ENCODE data around the gene CACNA1B. TPM values are rescaled to one million over a fixed set of nuclear protein-coding genes. Genes with fewer than 3 reads are reported as not detected.
"Not testable (repeated sequence)": the region's sequence is repeated elsewhere in the genome, so short reads cannot be mapped to it uniquely, and the experiment has no call there.

Gene CACNA1B
- total RNA-seq, 1 donor from 2014 or later = 0.07 TPM

DNA sequence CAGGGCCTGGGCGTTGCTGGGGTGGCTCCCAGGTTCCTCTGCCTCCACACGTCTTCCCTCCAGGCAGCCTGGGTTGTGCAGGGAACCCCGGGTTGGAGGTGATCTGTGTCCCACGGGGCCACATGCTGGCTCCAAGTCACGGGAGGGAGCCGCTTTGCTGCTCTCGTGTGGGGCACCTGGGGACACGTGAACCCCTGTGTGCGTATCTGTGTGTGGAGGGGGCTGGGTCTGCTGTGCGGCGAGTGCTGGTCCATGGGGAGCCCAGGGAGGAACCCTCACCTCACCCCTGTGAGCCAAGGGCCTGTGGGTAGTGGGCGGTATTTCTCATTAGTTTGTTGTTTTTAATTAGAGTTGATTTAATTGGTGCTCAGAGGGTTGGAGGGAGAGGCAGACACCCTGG is 7.5 kb downstream of the CACNA1B start:
- DNase-seq (ENCODE audit: low read depth, low spot score) = not testable (repeated sequence)

DNA sequence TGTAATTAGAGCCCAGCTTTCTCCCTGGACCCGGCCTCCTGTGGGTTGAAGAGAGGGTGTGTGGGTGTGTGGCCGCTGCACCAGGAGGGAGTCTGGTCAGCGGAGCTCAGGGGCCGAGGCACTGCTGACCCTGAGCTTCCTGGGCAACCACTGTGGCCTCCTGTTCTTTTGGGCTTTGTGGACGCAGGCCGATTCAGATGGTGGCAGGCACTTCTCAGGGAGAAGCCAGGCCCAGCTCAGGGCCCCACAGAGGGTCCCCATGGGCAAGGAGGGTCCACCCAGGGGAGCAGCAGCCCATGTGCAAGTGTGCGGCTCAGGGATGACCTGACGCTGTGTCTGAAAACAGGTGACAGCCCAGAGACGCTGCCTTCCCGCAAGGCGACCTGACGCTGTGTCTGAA is 11.0 kb downstream of the CACNA1B start:
- not testable (repeated sequence) for DNase-seq (ENCODE audit: low read depth, low spot score)

DNA sequence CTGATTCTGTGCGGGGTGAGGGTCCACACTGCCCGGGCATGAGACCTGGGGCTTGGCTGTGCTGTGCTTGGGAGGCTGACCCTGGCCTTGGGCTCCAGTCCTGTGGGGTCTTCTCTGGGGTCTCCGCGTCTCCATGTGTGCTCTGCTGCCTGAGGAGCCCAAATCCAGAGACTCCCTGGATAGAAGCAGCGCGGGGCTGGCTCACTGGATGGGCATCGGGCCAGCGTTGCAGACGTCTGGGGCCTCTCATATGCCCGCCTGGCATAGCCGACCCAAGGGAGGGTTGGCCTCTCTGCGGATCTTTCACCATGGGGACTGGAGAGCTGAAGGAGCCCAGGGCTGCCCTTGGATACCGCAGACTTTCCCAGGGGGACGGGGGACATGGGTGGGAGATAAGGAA is 12.4 kb downstream of the CACNA1B start:
- DNase-seq (ENCODE audit: low read depth, low spot score) = not testable (repeated sequence)

DNA sequence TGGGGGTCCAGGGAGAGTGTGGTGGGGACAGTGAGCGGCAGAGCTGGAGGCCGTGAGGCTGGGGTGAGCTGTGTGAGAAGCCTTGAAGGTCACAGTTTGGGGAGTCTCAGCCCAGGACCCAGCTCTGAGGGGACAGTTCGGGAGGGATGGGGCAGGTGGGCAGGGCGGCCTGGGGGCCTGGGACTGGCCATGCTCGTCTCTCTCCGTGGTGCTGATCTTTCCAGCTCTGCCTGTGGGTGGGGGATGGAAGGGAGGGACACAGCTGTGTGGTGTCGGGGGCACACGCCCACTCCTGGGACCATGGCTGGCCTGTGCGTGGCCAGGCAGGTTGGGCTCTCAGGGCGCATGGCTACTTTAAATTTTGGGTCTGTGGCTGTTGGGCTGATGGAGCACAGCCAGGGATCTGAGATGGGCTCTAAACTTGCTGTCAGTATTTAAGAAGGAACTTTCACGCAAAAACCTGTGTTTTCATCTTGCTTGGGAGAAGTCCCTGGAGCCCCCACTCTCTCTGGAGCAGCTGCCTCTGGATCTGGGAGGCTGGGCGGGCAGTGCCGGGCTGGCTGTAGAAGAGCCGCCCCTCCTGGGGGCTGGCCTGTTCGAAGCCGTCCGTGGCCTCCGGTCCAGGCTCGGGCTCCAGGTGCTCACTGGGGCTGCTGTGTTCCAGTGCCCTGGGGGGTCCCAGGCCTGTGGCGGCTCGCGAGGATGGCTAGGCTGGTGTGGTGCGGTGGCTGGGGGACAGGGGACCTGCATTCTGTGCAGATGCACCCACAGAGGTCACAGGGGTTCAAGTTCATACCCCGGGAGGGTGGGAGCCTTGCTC is 13.4 kb downstream of the CACNA1B start:
- not testable (repeated sequence) for DNase-seq (ENCODE audit: low read depth, low spot score)

DNA sequence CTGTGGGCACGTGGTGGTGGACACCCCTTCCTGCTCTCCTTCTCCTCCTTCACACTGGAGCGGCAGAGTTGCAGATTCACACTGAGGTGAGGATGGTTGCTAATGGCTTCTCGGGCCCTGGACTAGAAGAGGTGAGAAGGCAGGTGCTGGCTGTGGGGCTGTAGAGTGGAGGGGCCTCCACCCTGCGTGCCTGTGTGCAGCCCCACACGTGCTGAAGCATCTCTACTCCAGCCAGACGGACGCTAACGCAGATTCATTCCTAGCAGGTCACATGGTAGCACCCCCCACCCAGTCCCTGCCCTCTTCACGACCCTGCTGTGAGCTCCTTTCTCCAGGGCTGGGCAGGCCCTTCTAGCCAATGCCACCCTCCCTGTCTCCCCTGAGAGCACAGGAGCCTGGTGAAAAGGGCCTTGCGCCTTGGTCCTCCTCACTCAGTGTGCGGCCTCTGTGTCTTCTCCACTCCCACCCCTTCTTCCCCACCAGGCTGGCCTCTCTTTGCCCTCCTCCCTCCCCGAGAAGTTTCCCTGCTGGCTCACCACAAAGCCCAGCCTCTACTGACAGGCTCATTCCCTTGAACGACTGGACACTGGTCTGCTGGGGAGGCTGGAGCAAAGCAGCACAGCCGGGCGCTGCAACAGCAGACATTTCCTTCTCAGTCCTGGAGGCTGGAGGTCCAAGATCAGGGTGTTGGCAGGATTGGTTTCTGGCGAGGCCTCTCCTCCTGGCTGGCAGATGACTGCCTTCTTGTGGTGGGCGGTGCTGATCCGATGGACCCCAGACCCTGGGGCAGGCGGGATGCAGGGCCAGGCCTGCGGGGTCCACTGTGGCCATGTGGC is 14.2 kb downstream of the CACNA1B start:
- DNase-seq (ENCODE audit: low read depth, low spot score) = no peak

DNA sequence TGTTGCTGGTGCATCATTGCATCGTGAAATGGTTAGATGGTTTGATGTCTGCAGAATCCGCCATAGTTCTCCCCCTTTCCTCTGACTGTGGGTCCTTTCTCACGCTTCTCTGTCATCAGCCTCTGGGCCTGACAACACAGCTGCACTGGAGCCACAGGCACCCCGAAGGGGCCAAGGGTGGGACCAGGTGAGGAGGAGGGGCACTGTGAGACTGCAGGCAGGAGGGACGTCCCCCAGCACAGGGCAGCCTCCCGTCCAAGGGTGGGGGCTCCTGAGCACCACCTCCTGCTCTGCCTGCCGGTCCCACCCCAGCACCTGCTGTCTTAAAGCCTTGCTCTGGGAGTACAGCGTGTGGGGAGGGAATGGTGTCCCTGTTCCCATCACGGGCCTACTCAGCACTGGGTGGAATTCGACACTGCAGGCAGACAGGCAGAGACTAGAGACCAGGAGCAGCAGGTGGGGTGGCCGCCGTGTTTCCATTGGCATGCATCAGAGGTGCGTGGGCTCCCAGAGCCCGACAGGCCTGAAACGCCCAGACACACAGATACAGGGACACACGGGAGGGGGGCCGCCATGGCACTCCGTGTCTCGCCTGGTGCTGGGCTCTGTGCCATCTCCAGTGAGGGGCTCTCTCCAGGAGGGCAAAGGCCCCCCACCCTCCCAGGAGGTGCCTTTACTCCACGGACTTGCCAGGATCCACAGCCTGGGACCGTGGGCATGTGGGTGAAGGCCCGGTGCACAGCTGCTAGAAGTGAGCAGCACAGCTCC is 15.0 kb downstream of the CACNA1B start:
- no peak for DNase-seq (ENCODE audit: low read depth, low spot score)

DNA sequence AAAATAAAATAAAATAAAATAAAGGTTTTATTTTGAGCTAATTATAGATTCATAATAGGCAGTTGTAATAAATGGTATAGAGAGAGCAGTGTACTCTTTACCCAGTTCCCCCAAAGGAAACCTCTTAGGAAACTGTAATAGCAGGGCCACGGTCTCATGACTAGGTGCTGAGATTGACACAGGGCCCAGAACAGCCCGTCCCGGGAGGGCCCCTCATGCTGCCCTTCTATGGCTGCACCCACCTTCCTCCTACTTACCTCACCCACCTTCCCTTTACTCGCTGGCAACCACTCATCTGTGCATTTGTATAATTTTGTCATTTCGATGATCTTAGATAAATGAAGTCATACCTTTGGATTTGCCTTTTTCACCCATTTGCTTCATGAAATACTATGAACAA is 16.1 kb downstream of the CACNA1B start:
- no peak for DNase-seq (ENCODE audit: low read depth, low spot score)

DNA sequence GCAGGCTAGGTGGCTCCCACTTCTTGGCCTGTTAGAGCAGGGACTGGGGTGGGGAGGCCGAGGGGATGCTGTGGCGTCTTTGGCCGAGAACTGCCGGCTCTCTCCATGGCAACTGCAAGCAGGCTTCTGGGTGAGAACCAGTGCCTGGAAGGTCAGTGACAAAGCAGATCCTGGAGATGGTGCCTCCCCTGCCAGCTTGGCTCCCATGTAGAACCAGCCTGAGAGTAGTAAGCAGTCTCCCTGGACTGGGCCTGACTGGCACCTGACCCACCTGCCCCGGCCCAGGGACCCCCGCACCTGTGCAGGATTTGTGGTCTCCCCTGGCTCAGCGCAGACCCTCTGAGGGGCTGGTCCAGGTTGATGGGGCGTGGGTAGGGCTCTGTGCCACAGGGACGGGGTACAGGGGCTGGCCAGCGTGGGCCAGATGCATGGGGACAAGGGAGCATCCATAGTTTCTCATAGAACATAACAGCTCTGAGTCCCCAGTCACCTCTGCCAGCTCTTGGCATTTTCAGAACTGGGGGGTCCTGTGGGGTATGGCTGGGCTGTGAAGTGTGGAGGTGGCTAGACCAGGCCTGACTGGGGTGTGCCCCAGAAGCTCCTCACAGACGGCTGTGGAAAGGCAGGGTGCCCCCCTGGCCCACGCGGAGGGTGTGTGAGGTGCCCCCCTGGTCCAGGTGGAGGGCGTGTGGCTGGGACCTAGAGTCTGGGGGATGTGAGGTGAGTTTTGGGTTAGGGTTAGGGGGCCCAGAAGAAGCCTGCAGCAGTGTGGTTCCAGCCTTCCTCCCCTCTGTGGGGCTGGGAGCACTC is 22.2 kb downstream of the CACNA1B start:
- DNase-seq (ENCODE audit: low read depth, low spot score) = no peak

DNA sequence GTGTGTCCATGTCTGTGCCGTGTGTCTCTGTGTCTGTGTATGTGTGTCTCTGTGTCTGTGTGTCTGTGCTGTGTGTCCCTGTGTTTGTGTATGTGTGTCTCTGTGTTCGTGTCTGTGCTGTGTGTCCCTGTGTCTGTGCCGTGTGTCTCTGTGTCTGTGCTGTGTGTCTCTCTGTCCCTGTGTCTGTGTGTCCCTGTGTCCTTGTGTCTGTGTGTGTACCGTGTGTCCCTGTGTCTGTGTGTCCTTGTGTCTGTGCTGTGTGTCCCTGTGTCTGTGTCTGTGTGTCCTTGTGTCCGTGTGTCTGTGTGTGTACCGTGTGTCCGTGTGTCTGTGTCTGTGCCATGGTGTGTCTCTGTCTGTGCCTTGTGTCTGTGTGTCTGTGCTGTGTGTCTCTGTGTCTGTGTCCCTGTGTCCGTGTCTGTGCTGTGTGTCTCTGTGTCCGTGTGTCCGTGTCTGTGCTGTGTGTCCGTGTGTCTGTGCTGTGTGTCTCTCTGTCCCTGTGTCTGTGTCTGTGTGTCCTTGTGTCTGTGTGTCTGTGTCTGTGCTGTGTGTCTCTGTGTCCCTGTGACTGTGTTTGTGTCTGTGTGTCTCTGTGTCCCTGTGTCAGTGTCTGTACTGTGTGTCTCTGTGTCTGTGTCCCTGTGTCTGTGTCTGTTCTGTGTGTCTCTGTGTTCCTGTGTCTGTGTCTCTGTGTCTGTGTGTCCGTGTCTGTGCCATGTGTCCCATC is 23.2 kb downstream of the CACNA1B start:
- no peak for DNase-seq (ENCODE audit: low read depth, low spot score)

DNA sequence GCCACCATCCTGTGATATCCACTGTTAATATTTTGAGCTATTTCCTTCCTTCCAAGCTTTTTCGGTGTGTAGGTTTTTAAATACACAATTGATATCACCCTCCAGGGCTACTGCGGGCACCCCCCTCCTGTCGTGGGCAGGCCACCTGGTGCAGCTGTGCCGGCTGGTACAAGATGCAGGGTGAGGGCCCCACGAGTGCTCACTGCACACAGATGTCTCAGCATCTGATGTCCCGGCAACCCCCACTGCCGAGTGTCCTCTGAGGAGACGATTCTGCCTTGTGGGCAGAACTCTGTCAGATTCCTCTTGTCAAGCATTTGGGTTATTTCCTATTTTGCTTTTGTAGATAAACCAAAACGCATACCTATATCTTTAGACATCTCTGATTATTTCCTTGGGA is 25.1 kb downstream of the CACNA1B start:
- no peak for DNase-seq (ENCODE audit: low read depth, low spot score)

DNA sequence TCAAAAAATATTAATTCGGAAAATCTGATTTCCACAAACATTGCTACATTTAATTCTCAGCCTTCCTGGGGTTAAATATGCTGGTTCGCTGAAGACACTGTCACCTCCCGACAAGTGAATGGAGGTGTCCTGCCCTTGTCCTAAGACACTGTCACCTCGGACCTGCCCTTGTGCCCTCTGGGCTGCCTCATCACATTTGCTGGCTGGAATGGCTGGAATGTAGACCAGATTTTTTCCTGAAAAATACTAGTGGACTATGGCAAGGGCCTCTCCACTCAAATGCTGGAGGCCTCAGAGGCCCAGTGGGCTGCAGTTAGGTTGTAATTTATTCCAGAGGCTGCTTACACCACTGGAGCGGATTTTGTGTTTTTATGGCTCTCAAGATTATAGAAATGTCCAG is 28.2 kb downstream of the CACNA1B start:
- DNase-seq (ENCODE audit: low read depth, low spot score) = no peak

DNA sequence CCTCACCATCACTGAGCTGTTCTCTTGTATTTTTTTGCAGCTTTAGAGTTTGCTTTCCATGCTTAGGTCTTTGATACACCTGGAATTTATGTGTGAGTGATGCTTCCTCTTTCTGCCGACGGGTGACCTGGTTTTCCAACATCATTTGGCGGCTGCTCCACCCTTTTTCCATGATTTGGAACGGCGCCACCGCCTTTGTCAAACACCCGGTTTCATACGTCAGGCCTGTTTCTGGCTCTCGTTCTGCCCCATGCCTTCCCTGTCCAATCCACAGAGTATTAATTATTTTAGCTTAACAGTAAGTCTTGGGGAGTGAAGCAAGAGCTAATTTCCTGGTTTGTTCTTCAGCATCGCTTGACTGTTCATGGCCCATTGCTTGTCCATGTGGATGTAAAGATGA is 30.2 kb downstream of the CACNA1B start:
- DNase-seq (ENCODE audit: low read depth, low spot score) = no peak

DNA sequence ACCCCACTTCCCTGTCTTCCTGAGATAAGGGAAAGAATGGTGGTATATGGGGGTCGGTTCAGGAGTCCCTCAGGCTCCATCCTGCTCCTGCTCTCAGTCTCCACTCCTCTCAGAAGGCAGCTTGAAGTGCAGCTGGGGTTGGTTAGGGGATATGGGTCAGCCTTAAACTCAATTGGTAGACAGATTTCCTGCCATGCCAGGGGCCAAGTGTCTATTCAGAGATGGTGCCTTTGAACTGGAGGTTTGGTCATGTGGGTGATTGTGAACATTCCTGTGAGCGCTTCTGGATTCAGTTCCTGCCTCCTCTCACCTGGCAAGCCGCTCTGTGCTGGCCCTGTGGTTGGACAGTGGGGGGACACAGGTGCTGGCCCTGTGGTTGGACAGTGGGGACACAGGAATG is 35.1 kb downstream of the CACNA1B start:
- DNase-seq (ENCODE audit: low read depth, low spot score) = no peak

DNA sequence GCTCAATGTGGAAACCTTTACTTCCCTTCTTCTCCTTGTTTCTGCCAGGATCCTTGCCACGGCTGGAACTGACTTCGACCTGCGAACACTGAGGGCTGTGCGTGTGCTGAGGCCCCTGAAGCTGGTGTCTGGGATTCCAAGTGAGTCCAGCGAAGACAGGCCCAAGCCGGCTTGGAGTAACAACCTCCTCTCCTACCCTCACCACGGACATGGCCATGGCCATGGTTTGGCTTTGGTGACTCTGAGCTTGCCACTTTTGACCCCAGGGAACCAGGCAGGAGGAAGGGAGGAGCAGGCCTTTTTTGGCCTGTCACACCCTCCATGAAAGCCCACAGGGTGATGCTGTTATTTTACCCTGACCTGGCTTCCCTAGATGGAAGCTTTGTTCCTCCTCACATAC is 35.5 kb downstream of the CACNA1B start:
- no peak for DNase-seq (ENCODE audit: low read depth, low spot score)

DNA sequence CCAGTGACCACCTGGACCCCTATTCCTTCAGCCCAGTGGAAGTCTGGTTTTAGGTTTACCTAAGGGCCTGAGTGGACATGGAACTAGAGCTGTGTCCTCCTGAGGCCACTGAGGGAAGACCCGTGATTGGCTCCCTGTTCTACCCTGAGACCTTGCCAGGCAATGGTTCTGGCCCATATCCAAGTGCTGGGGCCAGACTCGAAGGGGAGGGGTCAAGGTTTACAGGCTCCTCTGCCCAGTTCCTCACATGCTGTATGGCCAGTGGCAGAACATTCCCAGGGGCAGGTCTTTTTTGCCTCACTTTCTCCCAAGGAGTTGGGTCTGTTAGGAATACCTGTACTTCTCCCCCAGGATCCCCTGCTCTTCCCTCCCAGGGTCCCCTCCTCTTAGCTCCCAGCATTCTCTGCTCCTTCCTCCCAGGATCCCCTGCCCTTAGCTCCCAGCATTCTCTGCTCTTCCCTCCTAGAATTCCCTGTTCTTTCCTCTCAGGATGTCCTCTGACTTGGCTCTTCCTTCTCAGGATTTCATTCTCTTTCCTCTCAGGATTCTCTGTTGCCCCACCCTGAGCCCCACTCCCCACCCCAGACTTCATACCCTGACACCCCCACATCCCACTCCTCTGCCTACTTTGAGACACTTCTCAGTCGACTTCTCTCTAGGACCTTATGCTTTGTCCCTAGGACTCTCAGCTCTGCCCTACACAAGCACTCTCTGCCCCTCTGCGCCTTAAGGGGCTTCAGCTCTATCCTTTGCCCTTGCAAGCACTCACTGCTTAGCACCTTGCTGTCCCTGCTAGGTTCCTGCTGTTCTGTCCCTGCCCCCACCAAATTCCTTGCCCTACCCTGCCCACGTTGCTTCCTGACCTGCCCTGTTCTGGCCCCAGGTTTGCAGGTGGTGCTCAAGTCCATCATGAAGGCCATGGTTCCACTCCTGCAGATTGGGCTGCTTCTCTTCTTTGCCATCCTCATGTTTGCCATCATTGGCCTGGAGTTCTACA is 36.5 kb downstream of the CACNA1B start:
- DNase-seq (ENCODE audit: low read depth, low spot score) = no peak

DNA sequence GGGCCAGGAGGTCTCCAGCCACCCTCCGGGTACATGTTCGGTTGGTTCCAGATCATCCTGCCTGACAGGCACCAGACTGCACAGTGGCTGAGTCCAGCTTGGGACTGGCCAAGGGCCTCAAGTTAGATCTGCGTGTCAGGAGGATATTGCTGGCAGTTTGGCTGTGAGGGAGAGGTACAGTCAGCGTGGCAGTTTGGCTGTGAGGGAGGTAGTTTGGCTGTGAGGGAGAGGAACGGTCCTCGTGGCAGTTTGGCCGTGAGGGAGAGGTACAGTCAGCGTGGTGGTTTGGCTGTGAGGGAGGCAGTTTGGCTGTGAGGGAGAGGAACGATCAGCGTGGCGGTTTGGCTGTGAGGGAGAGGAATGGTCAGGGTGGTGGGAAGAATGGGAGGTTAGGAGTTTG is 39.0 kb downstream of the CACNA1B start:
- DNase-seq (ENCODE audit: low read depth, low spot score) = no peak

DNA sequence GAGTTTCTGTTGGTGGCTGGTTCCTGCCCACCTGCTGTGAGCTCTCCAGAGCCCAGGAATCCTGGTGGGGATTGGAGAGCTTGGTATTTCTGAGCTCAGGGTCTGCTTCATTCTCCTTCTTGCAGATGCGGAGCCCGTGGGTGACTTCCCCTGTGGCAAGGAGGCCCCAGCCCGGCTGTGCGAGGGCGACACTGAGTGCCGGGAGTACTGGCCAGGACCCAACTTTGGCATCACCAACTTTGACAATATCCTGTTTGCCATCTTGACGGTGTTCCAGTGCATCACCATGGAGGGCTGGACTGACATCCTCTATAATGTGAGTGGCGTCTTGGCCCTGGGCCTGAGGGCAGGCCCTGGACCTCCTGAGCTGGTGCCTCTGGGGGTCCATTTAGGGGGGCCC is 39.5 kb downstream of the CACNA1B start:
- DNase-seq (ENCODE audit: low read depth, low spot score) = no peak

DNA sequence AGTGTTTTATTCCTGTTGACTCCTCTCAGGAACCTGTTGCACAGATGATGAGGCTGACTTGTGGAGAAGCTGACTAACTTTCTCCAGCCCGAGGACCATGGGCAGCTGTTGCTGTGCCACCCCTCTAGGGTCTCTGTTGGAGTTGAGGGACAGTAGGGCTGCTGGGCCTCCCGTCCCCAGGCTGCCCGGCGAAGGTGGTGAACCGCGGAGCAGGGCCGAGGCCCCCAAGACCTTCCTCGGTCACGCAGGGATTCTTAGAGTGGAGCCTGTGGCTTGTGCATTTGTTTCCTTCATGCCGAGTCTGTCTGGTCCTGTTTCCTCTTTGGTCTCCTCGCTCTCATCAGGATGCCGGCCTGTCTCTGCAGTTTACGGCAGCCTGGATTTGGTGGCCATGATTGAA is 40.2 kb downstream of the CACNA1B start:
- DNase-seq (ENCODE audit: low read depth, low spot score) = no peak

Data from pulmonary artery endothelial cell (primary cell).